ENCODE results near the gene ERV3-1.
"Not testable (repeated sequence)": the region's sequence is repeated elsewhere in the genome, so short reads cannot be mapped to it uniquely, and the experiment has no call there.

DNA sequence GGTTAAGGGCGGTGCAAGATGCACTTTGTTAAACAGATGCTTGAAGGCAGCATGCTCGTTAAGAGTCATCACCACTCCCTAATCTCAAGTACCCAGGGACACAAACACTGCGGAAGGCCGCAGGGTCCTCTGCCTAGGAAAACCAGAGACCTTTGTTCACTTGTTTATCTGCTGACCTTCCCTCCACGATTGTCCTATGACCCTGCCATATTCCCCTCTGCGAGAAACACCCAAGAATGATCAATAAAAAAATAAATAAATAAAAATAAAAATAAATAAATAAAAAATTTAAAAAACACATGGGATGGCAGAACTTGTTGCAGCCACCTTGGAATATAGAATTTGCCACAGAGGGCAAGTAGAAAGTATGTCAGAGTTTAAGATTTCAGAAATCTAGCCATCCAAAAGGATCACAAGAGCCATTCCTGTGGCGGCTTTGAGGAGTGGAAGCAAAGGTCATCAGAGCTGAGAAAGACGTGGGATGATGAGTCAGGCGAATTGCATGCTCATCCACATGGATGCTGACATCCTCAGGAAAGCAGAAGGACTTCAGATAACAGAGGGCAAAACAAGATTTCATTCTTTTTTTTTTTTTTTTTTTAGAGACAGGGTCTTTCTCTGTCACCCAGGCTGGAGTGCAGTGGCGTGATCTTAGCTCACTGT lies 27.8 kb upstream of the ERV3-1 start:
- not testable (repeated sequence) for TF ChIP-seq CREM (CRISPR knock-in tag; IDR thresholded peaks at IDR 0.05); NFYB (CRISPR knock-in tag; conservative IDR thresholded peaks at IDR 0.05; ENCODE audit: low read depth); MLX (CRISPR knock-in tag; IDR thresholded peaks at IDR 0.05); CREB1 (CRISPR knock-in tag; IDR thresholded peaks at IDR 0.05); MAX (CRISPR knock-in tag; IDR thresholded peaks at IDR 0.05); E2F4 (CRISPR knock-in tag; IDR thresholded peaks at IDR 0.05; ENCODE audit: borderline replicate concordance, low read depth)
- TF ChIP-seq, protein P1, sequence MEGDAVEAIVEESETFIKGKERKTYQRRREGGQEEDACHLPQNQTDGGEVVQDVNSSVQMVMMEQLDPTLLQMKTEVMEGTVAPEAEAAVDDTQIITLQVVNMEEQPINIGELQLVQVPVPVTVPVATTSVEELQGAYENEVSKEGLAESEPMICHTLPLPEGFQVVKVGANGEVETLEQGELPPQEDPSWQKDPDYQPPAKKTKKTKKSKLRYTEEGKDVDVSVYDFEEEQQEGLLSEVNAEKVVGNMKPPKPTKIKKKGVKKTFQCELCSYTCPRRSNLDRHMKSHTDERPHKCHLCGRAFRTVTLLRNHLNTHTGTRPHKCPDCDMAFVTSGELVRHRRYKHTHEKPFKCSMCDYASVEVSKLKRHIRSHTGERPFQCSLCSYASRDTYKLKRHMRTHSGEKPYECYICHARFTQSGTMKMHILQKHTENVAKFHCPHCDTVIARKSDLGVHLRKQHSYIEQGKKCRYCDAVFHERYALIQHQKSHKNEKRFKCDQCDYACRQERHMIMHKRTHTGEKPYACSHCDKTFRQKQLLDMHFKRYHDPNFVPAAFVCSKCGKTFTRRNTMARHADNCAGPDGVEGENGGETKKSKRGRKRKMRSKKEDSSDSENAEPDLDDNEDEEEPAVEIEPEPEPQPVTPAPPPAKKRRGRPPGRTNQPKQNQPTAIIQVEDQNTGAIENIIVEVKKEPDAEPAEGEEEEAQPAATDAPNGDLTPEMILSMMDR (IDR thresholded peaks at IDR 0.05), result not testable (repeated sequence)
- TF ChIP-seq, protein P2, sequence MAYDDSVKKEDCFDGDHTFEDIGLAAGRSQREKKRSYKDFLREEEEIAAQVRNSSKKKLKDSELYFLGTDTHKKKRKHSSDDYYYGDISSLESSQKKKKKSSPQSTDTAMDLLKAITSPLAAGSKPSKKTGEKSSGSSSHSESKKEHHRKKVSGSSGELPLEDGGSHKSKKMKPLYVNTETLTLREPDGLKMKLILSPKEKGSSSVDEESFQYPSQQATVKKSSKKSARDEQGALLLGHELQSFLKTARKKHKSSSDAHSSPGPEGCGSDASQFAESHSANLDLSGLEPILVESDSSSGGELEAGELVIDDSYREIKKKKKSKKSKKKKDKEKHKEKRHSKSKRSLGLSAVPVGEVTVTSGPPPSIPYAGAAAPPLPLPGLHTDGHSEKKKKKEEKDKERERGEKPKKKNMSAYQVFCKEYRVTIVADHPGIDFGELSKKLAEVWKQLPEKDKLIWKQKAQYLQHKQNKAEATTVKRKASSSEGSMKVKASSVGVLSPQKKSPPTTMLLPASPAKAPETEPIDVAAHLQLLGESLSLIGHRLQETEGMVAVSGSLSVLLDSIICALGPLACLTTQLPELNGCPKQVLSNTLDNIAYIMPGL (CRISPR knock-in tag; IDR thresholded peaks at IDR 0.05), result not testable (repeated sequence)
- TF ChIP-seq, protein P3, sequence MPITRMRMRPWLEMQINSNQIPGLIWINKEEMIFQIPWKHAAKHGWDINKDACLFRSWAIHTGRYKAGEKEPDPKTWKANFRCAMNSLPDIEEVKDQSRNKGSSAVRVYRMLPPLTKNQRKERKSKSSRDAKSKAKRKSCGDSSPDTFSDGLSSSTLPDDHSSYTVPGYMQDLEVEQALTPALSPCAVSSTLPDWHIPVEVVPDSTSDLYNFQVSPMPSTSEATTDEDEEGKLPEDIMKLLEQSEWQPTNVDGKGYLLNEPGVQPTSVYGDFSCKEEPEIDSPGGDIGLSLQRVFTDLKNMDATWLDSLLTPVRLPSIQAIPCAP (CRISPR knock-in tag; IDR thresholded peaks at IDR 0.05), result not testable (repeated sequence)
